AG20443 (cell line): Measurements from ENCODE around the gene ADARB2.

Source experiments
- DNase-seq: peaks from one replicate; pipeline ENCODE4 v3.0.0; 2012; ENCODE audit warnings: low spot score, mixed read lengths

Gene ADARB2

DNA sequence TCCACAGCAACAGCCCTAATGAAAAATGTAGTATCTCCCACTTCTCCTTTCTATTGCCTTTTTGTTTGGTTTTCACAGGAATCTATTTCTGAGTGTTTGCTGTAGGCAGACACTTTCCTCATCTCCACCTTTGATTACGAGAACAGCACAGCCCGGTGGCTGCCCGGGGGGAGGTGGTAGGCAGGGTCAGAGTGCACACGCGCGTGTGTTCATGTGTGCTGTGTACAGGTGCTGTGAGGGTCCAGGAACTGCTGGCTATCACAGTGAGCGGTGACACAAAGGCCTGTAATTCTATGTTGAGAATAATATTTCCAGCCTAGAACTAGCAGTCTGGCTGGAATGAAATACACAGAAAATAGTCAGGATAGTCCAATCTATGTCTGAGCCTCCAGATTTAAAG lies 212.8 kb downstream of the ADARB2 start:
- DNase-seq: no peak

DNA sequence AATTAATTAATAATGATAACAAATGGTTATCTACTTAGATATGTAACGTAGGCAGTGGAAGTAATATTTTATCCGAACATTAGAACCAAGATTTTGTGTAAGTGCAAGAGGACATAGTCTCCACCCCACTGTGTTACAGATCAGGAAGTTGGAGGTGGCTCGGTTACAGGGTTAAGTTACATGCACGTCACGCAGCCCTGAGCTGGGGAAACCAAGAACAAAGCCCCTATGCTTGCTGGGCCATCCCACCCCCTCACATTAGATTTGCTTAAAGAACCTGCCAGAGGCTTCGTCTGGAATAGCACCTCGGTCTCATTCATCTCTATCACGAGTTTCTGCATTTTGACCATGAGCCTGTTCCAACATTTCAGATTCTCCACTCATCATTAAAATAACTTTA lies 214.1 kb downstream of the ADARB2 start:
- DNase-seq: no peak

DNA sequence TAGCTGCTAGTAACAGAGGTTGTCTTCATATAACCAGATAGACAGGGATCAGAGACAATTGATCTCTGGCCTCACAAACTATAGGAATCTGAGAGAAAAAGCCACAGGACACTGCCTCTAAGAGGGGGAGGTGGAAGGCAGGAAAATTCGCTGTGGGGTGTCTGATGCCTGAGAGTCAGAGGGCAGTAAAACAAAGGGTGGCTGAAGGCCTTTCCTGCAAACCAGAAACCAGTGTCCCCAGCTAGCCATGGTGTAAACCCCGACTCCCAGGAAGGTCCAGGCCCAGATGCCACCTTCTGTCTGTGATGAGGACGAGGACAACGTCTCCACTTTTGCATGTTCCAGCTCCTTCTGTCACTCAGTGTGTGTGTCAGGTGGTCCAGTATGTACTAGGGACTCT lies 215.1 kb downstream of the ADARB2 start:
- no peak for DNase-seq

DNA sequence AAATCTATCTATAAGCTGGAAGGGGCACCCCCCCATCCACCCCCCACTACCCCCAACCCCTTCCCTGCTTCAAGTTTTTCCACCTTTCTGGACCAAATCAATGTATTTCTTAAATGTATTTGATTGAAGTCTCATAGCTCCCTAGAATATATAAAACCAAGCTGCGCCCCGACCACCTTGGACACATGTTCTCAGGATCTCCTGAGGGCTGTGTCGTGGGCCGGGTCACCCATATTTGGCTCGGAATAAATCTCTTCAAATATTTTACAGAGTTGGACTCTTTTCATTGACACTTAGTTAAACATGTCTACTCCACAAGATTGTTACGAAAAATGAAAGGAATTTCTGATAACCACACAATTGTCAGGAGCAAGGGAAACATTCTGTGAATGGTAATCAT lies 215.6 kb downstream of the ADARB2 start:
- no peak for DNase-seq

DNA sequence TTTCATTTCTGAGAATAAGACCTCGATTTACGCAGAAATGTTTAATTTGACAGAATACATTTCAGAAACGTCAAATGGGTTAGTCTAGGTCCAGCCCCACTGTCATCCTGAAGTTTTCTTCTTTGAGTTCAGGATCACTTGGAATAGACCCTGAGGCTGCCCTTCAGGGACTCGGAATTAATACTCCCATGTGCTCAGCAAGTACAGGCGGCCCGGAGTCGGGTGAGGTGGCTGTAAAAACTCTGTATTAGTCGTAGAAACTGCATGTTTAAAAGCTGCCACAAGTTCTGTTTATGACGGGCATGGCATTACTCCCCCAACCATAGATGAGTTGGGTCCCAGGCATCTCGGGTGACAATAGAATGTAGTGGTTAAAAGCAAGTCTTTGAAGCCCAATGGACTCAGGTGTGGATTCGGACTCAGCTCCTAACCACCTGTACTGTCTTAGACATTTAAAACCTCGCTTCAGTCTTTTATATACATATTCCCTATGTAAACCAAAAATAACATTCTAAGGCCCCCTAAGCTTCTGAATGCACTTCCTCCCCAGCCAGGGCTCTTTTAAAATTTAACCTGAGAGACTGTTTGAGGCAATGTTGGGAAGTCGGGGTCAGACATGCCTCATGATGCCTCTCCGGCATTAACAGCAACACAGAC lies 216.3 kb downstream of the ADARB2 start:
- no peak for DNase-seq

DNA sequence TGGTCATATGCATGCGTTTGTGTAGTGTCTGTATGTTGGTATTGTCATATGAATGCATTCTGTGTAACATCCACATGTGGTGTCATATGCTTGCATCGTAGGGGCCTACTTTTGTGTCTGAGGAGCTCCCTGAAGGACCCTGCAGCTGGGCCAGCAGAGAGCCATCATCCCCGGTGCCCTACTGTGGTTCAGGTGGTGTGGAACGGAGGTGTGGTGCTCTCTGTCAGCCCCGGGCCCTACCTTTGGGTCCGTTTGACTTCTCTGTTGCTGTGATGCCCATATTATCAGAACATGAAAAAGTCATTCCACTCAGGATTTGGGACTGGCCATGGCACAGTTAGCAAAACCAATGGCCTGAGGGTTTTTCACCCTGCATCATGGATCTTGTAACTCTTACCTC lies 217.9 kb downstream of the ADARB2 start:
- DNase-seq: no peak

DNA sequence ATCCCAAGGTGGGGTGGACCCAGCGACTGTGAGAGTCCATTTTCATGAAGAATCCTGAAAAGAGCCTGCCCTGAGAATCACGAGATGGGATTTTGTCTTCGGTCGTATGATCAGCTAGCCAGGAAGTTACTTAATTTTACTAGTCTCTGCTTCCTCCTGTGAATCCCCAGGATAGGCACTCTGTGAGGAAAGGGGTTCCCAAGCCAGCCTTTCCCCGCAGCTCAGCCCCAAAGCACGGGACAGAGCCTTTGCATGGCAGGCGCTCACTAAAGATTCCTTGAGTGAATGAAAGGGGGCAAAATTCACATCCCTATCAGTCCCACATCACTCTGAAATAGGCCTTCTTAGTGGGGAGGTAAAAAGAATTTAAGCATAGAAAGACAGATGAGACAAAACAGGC lies 219.6 kb downstream of the ADARB2 start:
- no peak for DNase-seq

DNA sequence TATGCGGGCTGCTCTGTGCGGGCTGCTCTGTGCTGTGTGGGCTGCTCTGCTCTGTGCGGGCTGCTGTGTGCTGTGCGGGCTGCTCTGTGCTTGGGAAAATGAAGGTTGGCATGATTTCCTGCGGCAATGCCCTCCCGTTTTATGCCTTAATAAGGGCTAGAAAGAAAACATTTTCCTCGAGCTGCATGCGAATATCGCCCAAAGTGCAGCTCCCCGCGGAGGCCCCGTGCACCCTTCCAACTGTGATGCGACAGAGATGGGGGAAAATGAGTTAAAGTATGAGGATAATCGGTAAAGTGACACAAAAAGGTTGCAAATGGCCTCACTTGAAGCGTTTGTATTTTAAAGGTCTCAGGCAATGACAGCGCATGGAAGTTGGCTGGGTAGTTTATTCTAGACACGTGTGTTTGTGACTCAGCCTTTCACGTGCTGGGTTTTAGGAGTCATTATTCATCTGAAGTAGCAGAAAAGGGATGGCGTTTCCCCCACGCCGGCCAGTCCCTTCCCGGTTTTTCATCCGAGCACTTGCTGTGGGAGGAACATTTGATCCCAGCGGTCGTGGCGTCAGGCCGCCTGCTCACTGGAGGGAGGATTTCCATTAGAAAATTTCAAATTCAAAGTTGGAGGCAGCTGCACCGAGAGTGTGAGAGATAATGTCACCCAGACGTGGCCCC lies 220.7 kb downstream of the ADARB2 start:
- no peak for DNase-seq

DNA sequence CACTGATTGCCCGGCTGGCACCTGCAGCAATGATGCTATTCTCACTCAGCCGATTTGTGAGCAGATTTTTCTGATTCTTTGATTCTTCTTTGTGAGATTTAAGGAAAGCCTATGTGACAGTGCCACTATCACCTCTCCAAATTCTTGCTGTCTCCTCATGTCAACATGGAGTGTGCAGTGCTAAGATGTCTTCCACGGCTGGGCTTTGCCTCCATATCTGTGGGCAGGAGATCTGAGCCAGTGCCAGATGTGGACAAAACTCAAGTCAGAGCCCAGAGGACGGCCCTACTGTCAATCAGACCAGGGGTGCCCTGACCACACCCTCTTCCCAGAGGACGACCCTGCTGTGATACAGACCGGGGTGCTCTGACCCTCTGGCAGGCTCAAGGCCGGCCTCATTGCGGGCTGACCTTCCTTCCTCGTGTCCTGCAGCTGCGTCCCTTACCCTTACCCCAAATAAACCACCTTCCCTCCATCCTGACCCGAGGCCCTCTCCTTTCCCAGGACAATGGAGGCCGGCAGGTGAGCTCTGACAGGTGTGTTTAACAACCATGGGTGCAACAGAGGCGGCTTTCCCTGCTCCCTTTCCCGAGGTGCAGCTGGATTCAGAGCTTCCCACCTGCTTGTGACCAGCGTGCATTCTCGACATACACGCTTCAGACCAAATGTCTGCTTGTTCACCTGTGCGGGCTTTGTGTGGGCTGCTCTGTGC lies 221.4 kb downstream of the ADARB2 start:
- DNase-seq: no peak

DNA sequence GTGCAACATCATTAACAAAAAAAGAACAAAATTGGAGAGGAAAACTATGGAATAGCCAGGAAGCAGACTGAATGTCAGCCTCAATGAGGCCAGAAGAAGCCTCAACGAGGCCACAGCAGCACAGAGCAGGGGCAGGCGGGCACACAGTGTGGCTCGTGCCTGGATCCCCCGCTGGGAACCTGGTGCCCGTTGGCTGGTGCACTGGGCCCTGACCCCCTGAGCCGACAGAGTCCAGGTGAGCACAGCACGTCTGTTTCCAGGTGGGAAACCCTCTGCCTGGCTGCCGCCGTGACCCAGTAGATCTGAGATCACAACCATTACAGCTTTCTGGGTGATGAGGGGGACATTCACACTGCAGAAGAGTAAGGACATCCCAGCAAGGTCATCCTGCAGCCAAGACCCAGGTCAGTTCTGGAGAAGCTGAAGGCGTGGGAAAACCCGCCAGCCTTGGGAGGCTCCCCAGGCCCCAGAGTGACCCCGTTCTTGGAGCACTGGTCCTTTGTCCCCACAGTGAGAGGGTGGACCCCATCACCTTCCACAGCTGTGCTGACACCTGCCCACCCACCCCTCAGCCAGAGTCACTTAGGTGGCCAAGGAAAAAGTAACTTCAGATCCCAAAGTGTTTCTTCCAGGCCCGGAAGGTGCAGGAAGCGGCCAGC lies 222.1 kb downstream of the ADARB2 start:
- DNase-seq: no peak

DNA sequence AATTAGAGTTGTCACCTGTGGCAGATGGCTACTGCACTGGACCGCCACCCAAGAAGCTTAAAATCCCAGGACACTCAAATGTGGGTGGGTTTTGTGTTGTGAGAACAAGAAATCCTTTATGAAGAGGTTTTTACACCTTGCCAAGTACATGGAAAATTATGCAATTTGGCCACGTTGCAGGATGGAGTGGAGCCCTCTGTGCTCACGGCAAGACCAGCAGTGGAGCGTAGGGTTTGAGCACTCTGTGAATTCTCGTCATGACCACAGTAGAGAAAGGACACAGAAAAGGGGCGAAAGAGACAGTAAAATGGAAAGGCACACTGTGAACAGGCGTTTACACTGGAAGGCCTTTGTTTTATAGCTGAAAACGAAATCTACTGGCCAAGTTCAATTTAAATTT lies 222.6 kb downstream of the ADARB2 start:
- DNase-seq: no peak

DNA sequence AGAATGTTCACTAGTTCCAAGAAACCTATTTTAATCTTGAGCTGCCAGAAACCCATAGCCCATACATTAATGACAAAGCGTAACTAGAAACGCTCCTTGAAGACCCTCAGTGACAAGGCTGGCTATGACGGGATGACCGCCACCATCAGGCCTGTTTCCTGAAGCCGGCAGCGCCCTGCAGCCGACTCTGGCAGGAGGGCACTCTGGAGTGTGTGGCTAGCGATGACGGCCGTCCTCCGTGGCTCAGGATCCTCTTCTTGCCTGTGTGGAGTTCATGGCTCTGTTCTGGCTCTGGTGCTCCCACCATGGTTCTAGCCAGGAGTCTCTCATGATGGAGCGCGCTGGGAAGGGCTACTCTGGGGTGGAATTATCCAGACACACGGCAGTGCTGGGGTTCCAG lies 224.1 kb downstream of the ADARB2 start:
- no peak for DNase-seq

DNA sequence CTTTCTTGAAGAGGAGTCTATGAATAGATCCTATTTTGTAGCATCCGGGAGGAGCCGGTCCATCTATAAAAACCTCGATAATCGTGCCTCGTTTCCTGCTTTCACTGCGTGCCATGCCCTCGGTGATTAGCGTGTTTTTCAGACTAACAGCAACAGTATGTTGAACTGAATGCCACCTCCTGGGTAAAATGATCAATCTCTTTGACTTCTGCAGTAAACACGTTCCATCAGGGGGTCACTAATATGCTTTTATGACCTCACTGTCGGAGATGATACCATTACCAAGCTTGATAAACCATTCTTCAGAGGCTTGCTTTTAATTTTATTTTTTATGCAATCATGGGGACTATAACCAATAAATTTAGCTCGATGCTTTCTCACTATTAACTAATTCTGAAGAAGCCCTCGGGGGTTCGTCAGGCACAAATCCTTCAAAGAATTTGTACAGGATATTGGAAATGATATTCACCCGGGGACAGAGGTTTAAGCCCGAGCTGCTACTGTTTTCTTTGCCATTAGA lies 228.3 kb downstream of the ADARB2 start:
- DNase-seq: no peak

DNA sequence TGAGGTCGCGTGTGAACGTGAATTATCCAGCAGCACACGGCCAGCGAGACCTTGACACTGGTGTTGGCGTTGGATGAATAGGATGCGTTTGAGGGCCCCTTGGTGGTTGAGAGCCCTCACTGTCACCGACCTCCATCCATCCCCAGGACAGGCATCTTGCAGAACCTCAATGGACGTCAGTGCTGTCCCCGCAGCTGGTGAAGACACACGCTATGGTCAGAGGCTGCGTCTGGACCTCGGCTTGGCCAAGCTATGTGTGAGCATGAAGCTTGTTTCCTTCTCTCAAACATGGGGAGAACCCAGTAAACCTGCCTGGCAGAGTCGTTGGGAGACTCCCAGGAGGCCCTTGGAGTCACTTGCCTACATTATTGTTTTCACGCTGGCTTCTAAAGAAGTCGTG lies 229.2 kb downstream of the ADARB2 start:
- no peak for DNase-seq

DNA sequence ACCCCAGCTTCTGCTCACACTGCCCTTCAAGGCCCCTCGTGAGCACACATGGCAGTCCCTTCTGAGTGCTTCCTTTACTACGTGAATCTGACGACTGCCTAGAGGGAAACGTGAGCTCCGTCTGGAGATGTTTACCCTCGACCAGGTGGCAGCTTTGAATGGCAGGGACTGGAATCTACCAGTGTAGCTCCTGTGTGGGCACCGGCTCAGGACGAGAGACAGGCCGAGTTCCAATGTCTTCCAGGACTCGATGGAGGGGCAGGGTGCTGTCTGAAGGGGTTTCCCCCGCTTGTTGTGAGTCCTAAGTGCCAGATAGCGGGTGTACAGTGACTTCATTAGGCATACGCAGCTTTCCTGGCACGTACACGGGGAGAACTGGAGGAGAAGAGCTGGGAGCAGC lies 229.9 kb downstream of the ADARB2 start:
- no peak for DNase-seq

DNA sequence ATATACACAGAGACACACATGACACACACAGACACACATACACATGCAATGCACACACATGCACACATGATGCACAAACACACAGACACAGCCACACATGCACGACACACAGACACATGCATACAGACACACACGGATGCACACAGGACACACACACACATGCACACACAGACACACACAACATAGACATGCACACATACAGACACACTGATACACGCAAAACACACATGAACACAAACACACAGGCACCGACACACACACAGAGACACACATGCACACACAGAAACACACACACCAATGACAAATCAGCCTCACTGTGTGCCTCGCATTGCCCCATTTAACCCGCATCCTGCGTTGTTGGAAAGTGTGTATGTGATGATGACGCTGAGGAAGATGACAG lies 232.4 kb downstream of the ADARB2 start:
- no peak for DNase-seq

DNA sequence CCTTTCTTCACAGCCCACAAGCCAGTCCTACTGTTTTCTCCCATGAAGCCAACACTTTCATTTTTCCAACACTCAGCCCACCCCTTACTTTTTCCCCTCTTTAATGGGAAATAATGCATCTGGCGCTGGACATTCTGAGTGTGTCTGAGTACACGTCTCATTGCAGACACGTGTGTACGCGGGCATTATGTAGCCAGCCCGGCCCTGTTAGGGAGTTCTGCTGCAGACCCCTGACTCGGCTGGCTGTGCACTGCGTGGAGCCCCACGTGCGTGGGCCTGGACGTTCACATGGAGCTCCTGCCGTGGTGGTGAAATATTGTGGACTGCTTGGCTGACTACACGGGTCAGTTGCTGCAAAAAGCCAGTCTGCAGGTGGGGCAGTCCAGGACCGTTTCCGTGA lies 233.0 kb downstream of the ADARB2 start:
- no peak for DNase-seq

DNA sequence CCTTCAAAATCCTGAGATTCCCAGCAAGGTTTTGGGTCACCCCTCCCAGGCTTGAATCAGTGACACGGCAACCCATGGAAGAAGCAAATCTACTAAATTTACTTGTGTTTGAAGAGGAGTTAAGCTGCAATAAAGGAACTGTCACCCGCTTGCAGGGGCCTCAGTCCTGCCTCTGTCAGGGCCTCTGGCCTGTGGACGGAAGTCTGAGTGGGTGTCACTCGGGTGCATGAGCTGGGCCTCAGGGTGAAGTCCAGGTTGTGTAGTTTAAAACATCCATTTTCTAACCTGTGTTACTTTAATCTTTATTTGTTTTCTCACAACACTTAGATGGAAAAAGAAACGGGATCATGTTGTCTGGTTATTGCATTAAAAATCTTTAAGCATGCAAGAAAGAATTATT lies 234.9 kb downstream of the ADARB2 start:
- DNase-seq: no peak

DNA sequence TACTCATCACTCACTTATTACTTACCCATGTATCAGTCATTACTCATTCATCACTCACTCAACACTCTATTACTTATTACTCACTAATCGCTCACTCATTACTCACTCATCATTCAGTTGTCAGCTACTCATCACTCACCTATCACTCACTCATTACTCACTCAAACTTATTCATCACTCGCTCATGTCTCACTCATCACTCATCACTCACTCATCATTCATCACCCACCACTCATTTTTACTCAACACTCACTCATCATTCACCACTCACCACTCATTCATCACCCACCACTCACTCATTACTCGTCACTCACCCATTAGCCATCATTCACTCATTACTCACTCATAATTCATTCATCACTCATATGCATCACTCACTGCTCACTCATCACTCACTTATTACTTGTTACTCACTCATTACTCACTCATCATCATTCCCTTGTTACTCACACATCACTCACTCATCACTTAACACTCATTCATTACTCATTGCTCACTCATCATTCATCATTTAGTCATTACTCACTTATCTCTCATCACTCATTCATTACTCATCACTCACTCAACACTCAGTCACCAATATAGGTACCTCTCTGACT lies 237.9 kb downstream of the ADARB2 start:
- no peak for DNase-seq

DNA sequence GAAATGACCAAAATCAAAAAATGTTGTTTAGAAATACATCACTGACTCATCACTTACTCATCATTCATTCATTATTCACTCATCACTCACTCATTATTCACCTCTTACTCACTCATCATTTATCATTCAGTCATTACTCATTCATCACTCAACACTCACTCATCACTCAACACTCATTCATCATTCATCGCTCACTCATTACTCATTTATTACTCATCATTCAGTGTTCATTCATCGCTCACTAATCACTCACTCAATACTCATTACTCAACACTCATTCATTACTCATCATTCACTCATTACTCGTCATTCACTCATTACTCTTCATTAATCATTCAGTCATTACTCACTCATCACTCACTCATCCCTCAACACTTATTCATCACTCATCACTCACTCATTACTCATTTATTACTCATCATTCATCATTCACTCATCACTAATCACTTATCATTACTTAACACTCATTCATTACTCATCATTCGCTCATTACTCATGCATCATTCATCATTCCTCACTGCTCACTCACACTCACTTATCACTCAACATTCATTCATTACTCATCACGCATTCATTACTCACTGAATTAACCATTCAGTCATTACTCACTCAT lies 238.5 kb downstream of the ADARB2 start:
- DNase-seq: no peak

DNA sequence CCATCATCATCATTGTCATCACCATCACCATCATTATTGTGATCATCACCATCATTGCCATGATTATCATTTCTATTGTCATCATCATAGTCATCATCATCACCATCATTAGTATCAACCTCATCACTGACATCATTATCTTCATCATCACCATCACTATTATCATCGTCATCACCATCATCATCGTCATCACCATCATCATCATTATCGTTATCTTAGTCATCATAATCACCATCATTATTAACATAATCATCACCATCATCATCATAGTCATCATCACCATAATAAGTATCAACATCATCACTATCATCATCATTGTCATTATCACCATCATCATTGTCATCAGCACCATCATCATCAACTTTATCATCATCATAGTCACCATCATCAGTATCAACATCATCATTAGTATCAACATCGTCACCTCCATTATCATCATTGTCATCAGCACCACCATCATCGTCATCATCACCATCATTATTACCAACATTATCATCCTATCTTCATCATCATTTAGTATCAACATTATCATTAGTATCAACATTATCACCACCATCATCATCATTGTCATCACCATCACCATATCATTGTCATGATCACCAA lies 241.3 kb downstream of the ADARB2 start:
- no peak for DNase-seq

DNA sequence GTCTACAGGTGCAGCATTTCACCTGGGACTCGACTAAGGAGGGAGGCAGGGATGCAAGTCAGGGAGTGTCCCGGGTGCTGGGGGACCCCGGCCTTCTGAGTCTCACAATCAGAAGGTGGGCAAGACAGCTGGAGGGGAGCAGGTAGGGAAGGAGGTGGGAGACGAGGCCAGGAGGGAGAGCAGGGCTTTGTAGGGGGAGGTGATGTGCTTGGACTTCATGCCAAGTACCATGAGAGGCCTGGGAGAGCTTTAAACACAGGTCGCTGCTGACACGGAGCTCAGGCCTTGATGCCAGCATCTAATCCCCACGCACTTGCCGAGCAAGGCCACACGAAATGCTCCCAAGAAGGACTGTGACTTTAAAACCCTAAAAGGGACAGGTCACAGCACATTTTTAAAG lies 244.7 kb downstream of the ADARB2 start:
- no peak for DNase-seq
